Stimulated activated CD8-positive, alpha-beta memory T cell treated with anti-CD3 and anti-CD28 coated beads, Interleukin-15, amount 100 ng/mL, for 4 hours (primary cell): Measurements from ENCODE around the gene GABPB1.

ENCODE experiments used
- DNase-seq, 2 donors: peaks; one replicate each; pipeline ENCODE4 v3.0.0-alpha.2; 2020; ENCODE audit warnings: low read depth in 2 of 2

Gene GABPB1

GRCh38 chr15:50278496-50278895 lies 76.5 kb downstream of the GABPB1 start:
- no peak for DNase-seq

- DNase-seq: no peak
Measured at GRCh38 chr15:50277370-50277769, 77.6 kb downstream of the GABPB1 start.

DNA sequence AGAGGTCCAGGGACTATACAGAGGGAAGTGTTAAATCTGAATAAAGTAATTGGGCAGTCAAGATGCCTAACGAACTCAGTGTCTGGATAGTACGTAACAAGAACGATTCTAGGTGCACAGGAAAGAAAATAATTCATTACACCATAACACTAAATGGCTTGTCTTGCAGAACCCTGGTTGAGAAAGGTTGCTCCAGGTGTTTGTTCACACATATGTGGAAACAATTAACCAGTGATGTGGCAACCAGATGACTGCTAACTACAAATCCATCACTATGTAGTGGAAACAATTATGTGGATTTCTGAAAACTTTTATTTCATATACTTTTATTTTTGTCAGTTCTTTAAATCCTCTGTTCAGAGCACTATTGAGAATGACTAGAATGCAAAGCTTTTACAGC lies 79.1 kb downstream of the GABPB1 start:
- DNase-seq: no peak

DNA sequence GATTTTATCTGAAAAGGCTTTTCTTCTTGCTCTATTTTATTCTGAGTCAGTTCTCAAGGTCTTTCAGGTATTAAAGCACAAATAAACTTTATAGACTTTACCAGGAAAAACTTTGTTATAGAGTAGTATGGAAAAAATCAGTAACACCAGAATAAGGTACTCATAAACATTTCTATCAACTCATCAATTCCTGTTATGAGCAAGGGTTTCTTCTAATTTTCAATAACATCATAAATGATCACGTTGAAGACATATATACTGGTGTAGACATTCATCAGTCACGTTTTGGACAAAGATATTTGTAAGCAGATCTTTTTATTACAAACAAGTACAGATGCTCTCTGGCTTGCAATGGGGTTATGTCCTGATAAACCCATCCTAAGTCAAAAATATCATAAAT lies 79.9 kb downstream of the GABPB1 start:
- DNase-seq: no peak

- no peak for DNase-seq
Measured at GRCh38 chr15:50267577-50267976, 87.4 kb downstream of the GABPB1 start.

DNA sequence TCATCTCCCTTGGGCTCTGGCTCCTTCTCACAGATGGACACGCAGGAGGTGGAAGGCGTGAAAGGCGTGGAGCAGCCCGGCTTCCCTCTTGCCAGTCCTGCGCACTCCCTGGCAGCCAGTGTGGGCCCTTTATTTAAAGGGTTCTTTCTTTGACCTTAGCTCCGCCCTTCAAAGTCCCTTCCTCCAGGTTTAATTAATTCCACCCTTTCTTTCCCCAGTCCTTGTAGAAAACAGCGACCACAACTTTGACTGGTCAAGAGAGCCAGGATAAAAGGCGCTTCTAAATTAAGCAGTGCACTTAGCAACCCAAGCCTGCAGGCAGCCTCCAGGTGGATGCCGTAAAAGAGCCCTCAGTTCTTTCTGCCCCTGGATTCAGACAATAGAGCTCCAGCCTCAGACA lies 89.4 kb downstream of the GABPB1 start, which contains the start of gene HDC:
TSS of gene HDC (minus strand) at position 107 of the 400 bp plus-strand sequence. CDS start at position 4, 103 bp downstream.
- no peak for DNase-seq

GRCh38 chr15:50262533-50262932 lies 92.5 kb downstream of the GABPB1 start:
- DNase-seq: peak; percentile 38 to 49

DNA sequence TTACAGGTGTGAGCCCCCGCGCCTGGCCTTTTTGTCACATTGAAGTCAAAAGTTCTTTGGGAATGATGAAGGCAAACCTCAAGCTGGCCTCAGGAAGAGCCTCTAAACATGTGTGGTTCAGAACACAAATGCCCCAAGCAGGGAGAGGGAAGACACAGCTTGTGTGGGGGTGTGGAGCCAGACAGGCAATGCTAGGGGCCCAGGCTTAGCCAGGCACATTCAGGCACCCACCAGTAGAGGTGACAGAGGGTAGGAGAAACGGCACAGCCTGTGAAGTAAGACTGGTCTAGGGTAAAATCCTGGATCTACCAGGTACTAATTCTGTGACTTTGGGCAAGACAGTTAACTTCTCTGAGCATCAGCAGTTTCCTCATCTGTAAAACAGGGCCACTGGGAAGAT lies 93.0 kb downstream of the GABPB1 start:
- DNase-seq: no peak

DNA sequence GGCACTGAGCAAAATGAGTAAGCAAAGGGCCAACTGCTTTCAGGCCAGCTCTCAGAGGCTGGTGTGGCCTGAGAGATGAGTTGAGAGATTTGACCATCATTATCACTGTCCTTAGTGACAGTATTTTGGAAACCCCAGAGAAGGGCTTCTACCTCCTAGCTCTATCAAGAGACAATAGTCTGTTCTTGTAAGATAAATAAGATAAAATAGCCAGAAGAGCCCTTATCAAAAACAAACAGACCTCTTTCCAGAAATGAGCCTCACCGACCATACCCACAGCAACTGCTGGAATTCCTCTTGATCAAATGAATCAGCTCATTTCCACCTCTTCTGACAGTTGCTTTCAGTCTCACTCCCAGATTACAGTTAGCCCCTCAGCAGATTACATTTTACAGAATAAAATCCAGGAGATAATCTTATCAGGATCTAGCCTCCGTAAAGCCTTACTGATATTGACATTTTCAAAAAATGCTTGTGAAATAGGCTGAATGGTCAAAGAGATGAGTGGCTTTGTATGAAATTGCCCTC lies 94.0 kb downstream of the GABPB1 start:
- DNase-seq: no peak

DNA sequence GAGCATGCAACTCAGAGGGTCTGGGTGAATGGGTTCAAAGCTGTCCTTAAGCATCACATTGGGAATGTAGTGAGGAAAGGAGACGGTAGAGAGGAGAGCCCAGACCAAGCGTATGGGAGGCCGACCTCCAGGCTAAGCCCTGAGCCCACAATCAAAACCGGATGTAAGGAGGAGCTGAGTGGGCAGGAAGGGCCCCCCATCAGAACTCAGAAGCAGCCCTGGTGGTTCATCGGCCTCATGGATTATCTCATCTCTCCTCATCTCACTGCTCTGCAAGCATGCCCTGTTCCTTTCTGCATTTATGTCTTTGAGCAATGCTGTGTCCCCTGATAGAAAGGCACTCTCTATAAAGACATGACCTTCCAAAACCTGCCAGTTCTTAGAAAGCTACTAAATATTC lies 95.7 kb downstream of the GABPB1 start:
- DNase-seq: no peak

GRCh38 chr15:50257924-50258323 lies 97.1 kb downstream of the GABPB1 start:
- no peak for DNase-seq

DNA sequence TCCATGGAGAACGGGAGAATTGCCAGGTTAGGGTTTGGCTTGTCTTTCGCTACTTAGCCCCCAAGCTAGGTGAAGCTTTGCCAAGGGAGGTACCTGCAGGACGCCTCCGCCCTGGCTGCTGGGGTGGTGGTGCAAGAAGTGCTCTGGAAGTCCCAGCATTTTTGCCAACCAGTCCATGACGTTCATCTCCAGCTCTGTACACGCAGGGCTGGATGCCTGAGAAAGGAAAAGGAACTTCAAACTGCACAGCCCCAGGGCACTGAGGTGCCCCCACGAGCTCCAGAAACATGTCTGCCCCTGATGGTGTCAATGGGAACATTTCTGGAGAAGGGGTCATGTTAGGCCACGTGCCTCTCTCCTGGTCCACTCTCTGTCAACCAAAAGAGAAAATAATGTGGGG lies 97.7 kb downstream of the GABPB1 start:
- no peak for DNase-seq

- no peak for DNase-seq
Measured at GRCh38 chr15:50256188-50257041, 98.6 kb downstream of the GABPB1 start.

- DNase-seq: no peak
Measured at GRCh38 chr15:50252556-50252955, 102.4 kb downstream of the GABPB1 start.

- DNase-seq: no peak
Measured at GRCh38 chr15:50251638-50252182, 103.3 kb downstream of the GABPB1 start.

- no peak for DNase-seq
Measured at GRCh38 chr15:50250760-50251394, 104.1 kb downstream of the GABPB1 start.

GRCh38 chr15:50249704-50250103 lies 105.3 kb downstream of the GABPB1 start:
- DNase-seq: no peak

DNA sequence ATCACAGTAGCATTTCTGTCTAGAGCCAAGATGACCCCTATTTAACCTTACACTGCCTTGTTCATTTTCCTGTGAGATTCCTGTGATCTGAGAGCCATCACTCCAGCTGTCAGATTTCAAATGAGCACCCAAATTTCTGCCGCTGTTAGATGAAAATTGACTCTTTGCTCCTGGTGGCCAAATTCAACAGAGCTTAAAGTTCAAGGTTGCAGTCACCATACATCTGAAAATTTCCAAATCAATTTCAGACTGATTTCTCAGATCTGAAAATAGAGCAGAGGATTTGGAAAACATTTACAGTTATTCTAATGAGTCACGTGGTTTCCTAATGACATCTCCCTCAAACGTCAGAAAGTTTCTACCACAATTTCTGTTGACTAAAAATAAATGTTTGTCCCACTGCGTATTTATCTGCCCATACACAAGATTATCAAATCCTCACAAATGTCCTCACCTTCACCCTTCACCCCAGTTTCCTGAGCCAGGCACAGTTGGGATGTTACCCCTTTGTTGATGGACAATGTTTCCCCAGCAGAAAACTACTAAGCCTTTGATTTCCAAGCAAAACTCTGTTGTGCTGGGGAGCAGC lies 105.9 kb downstream of the GABPB1 start:
- DNase-seq: no peak

DNA sequence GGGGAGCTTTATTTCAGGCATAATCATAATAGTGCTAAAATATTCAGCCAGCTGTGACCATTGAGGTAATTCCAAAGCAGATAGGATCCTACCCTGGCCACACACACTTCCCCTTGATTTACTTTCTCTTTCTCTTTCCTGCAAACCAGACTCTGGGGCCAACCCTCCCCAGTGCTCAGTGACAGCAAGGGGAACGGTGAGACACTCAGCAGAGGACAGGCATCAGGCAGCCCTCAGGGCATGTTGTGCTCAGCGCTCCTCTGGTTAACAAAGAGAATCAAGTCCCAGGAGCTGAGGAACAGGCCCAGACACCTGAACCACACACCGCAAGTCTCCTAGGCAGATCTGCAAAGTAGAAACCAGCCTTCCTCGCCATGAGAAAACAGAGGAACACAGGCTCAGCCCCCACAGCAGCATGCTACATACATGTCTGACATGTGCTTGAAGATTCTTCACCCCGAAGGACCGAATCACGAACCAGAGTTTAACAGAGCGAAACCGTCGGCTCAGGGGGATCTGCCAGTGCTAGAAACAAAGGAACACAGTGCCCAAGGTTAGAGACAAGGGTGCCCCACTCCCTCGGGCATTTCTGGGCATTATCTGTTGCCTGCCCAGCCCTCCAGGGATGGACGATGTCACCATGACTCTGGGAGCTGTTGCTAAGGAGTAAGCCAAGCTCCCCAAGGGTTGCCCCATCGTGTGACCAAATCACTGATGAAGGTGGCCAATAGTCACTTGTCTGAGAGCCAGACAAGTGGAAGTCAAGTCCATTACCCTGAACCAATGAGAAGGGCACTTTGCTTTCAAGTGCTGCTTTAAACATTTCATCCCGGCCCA lies 107.0 kb downstream of the GABPB1 start:
- DNase-seq: peak in 1 of 2 donors; percentile 30

- DNase-seq: no peak
Measured at GRCh38 chr15:50246631-50247030, 108.4 kb downstream of the GABPB1 start.

- no peak for DNase-seq
Measured at GRCh38 chr15:50244959-50245624, 109.9 kb downstream of the GABPB1 start.
